GM21825 (cell line): ENCODE measurements around the gene DAP.
A peak's percentile ranks its signal among the peaks of the same experiment; 100 is the strongest.
"Not testable (repeated sequence)": the region's sequence is repeated elsewhere in the genome, so short reads cannot be mapped to it uniquely, and the experiment has no call there.

Source experiments
- ATAC-seq: cut with Tn5 transposase; IDR thresholded peaks from one replicate; pipeline ENCODE4 v1.9.1; 2021; ENCODE audit warnings: mild to moderate bottlenecking, moderate library complexity; ENCODE audit not compliant: unreplicated experiment

Gene DAP

GRCh38 chr5:10658265-10658664 lies 102.8 kb downstream of the DAP start:
- ATAC-seq = no peak

GRCh38 chr5:10655972-10656830 lies 104.8 kb downstream of the DAP start:
- no peak for ATAC-seq

- ATAC-seq = no peak
Measured at GRCh38 chr5:10655161-10655971, 105.7 kb downstream of the DAP start.

GRCh38 chr5:10654566-10654965 lies 106.5 kb downstream of the DAP start:
- no peak for ATAC-seq

GRCh38 chr5:10653751-10654400 lies 107.2 kb downstream of the DAP start:
- no peak for ATAC-seq

GRCh38 chr5:10653043-10653442 lies 108.0 kb downstream of the DAP start:
- ATAC-seq = no peak

GRCh38 chr5:10652606-10653005 lies 108.4 kb downstream of the DAP start:
- ATAC-seq = no peak

- ATAC-seq = no peak
Measured at GRCh38 chr5:10652151-10652550, 108.9 kb downstream of the DAP start.

GRCh38 chr5:10649666-10650380 lies 111.2 kb downstream of the DAP start:
- ATAC-seq = no peak

GRCh38 chr5:10648806-10649665 lies 112.0 kb downstream of the DAP start:
- no peak for ATAC-seq

GRCh38 chr5:10647640-10648039 lies 113.4 kb downstream of the DAP start:
- ATAC-seq = no peak

GRCh38 chr5:10645671-10646070 lies 115.4 kb downstream of the DAP start:
- ATAC-seq = no peak

GRCh38 chr5:10645146-10645545 lies 115.9 kb downstream of the DAP start:
- peak; percentile 48 for ATAC-seq

GRCh38 chr5:10644192-10644591 lies 116.8 kb downstream of the DAP start:
- no peak for ATAC-seq

GRCh38 chr5:10642367-10642766 lies 118.7 kb downstream of the DAP start:
- no peak for ATAC-seq

GRCh38 chr5:10639846-10640368 lies 121.1 kb downstream of the DAP start:
- no peak for ATAC-seq

GRCh38 chr5:10638723-10639122 lies 122.3 kb downstream of the DAP start:
- not testable (repeated sequence) for ATAC-seq

GRCh38 chr5:10637944-10638343 lies 123.1 kb downstream of the DAP start:
- no peak for ATAC-seq

GRCh38 chr5:10636363-10637142 lies 124.5 kb downstream of the DAP start:
- ATAC-seq = no peak
